ENCODE data around the gene CYP2A7.
"Not testable (repeated sequence)": the region's sequence is repeated elsewhere in the genome, so short reads cannot be mapped to it uniquely, and the experiment has no call there.

- TF ChIP-seq POLR2A, CTCF (IDR thresholded peaks at IDR 0.05): not testable (repeated sequence)
Measured at GRCh38 chr19:40825460-40826095, 56.5 kb downstream of the CYP2A7 start.
